Measurements from ENCODE around the gene ABHD17A. TPM values are rescaled to one million over a fixed set of nuclear protein-coding genes. Genes with fewer than 3 reads are reported as not detected.
A peak's percentile ranks its signal among the peaks of the same experiment; 100 is the strongest.

Gene ABHD17A
- total and polyA plus RNA-seq, 9 of the 15 experiments (the other 6 are each of a cell fraction or from before 2014, with no cell fraction given): 0.04 to 135 (median 21.8) TPM; not detected in 1

DNA sequence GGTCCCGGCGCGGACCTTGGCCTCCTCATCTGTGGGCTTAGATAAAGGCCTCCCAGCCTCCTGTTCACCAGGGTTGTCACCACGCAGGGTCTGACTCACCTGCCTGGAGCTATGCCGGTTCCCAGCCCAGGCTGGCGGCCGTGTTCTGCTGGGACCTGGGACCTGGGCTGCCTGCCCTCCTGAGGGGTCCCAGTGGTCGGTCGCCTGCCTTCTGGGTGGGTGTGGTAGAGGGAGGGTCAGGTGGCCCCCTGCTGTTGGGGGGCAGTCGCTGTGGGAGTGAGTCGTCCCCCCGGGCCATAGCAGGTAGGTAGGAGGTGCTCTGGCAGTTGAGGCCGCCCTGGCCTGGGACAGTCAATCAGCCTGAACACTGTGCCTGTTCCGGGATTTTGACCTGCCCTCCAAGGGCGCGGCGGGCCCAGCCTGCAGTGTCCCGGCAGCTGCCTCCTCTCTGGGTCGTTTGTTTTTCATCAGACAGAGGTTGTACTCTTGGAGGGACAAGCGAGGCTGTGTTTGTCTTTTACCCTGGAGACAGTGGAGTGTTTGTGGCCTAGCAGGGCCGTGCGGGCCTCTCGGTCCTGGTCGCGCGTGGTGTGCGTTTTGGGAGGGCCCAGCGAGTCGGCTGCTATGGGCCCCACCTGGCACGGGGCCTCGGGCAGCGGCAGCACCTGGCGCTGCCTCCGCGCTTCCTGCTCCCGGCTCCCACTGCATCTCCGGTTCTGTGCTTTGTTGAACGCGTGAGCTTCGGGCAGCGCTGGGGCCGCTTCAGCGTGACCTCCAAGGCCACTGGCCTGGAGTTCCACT, 22.5 kb upstream of the ABHD17A start:
- in situ Hi-C loops (cut with MboI) (no loop called here), intact Hi-C loops (cut with micrococcal nuclease) (no loop called here)
- Histone ChIP-seq H3K27ac (ENCODE audit: extremely low read depth, low read depth, low read length) (0 out of 3 replicates have a peak overlapping the region, but pooled peaks have one; percentile 37), H3K4me2 (ENCODE audit: insufficient read depth, low read length) (peak overlapping the region; percentile 13; the same call in 1 of the 2 replicates), H3K4me3 (no peak overlapping the region), H2AFZ (ENCODE audit: low read depth, low read length) (no peak overlapping the region), H4K20me1 (replicated peaks; ENCODE audit: control insufficient read depth, insufficient read depth, low read length) (no peaks in the 10 kb centered on the region; the same call in 1 of the 2 replicates), H3K27me3 (ENCODE audit: control insufficient read depth in 2 of 2, insufficient read depth in 2 of 2, low read length in 2 of 2) (no peaks in the 10 kb centered on the region), H3K9me1 (ENCODE audit: control insufficient read depth, insufficient read depth, low read length) (no peaks in the 10 kb centered on the region), H3K9me3 (replicated peaks; ENCODE audit: control insufficient read depth, insufficient read depth, low read depth, low read length) (no peaks in the 10 kb centered on the region), H3K79me2 (ENCODE audit: control insufficient read depth, insufficient read depth, low read length) (peaks cover 70% of the 10 kb centered on the region), H3K36me3 (ENCODE audit: control insufficient read depth, insufficient read depth, low read length) (peaks cover 35% of the 10 kb centered on the region; the same call in 1 of the 3 replicates), H3K4me1 (replicated peaks in 1 of 2; ENCODE audit: control insufficient read depth in 2 of 2, insufficient read depth in 2 of 2, low read length in 2 of 2) (peaks cover 16 to 61% of the 10 kb centered on the region in 2 experiments; a peak in 4 of 5 replicates), H3K9ac (ENCODE audit: insufficient read depth in 1 of 2, low read depth in 2 of 2, low read length in 2 of 2) (peak overlapping the region in 1 of 2 experiments; percentile 89; a peak in 3 of 4 replicates)
- ChIA-PET POLR2A (interaction anchor here (0.7 kb wide), 1 partner anchor 500 kb away, joined by 3 read pairs; no protein-coding TSS in a partner anchor), CTCF (ENCODE audit: low intra/inter-chr PET ratio) (no interaction called here)
- ATAC-seq (no peak), FAIRE-seq (no peak), DNase-seq (ENCODE audit: extremely low read depth in 1 of 4, low spot score in 3 of 4) (peak; percentile 37 to 56 (median 52))
- no TSS peak for BruUV-seq (replicated peaks)
- WGBS (ENCODE audit: insufficient coverage, low coverage, missing lambda C conversion rate): 79% methylated on average over 36 of the region's 43 CpGs
- no peak for TF ChIP-seq RBM14 (IDR thresholded peaks at IDR 0.05; ENCODE audit: borderline replicate concordance, insufficient read depth, low read depth, low read length)
- TF ChIP-seq HNRNPH1 (optimal IDR thresholded peaks at IDR 0.05; ENCODE audit: low read depth, low read length): no peak
- peak; percentile 41; the same call in 1 of the 2 replicates for TF ChIP-seq TCF3 (CRISPR knock-in tag; IDR thresholded peaks at IDR 0.05)
- no peak for TF ChIP-seq TCF7 (IDR thresholded peaks at IDR 0.05; ENCODE audit: borderline replicate concordance)
- no peak for TF ChIP-seq MITF (IDR thresholded peaks at IDR 0.05)
- TF ChIP-seq PHF8 (IDR thresholded peaks at IDR 0.05; ENCODE audit: borderline replicate concordance, low read length): no peak
- TF ChIP-seq, protein P1, sequence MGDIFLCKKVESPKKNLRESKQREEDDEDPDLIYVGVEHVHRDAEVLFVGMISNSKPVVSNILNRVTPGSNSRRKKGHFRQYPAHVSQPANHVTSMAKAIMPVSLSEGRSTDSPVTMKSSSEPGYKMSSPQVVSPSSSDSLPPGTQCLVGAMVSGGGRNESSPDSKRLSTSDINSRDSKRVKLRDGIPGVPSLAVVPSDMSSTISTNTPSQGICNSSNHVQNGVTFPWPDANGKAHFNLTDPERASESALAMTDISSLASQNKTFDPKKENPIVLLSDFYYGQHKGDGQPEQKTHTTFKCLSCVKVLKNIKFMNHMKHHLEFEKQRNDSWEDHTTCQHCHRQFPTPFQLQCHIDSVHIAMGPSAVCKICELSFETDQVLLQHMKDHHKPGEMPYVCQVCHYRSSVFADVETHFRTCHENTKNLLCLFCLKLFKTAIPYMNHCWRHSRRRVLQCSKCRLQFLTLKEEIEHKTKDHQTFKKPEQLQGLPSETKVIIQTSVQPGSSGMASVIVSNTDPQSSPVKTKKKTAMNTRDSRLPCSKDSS (IDR thresholded peaks at IDR 0.05; ENCODE audit: low read depth, partially characterized antibody): no peak
- TF ChIP-seq NR0B1 (IDR thresholded peaks at IDR 0.05; ENCODE audit: partially characterized antibody): no peak
- TF ChIP-seq RBFOX2 (IDR thresholded peaks at IDR 0.05; ENCODE audit: low read depth, low read length): peak; percentile 52
- TF ChIP-seq THRB (CRISPR knock-in tag; conservative IDR thresholded peaks at IDR 0.05): no peak
- no peak for TF ChIP-seq CREB3L1 (IDR thresholded peaks at IDR 0.05; ENCODE audit: borderline replicate concordance, low read depth)
- TF ChIP-seq ZNF764 (CRISPR knock-in tag; IDR thresholded peaks at IDR 0.05; ENCODE audit: low read depth): no peak
- TF ChIP-seq LEF1 (IDR thresholded peaks at IDR 0.05): no peak

Measured in K562 (cell line).